ENCODE measurements around the gene ZP1. TPM values are rescaled to one million over a fixed set of nuclear protein-coding genes. Genes with fewer than 3 reads are reported as not detected.
"Not testable (repeated sequence)": the region's sequence is repeated elsewhere in the genome, so short reads cannot be mapped to it uniquely, and the experiment has no call there.

Gene ZP1
- total and polyA plus RNA-seq, 2 donors, result 0.35 TPM; not detected in 1

GRCh38 chr11:60906132-60906972, 39.0 kb downstream of the ZP1 start, which contains the start of gene PRPF19:
TSS of gene PRPF19 (minus strand) at chr11:60906585. CDS start at chr11:60906382, 203 bp downstream.
- peak within 1 kb of the TSS; percentile 76 for H3K27ac ChIP-seq (ENCODE audit: low read depth)
- WGBS, result under 1% methylated on average over 75 of the region's 75 CpGs
- peaks cover 2% of the 10 kb centered on the region for H3K36me3 ChIP-seq (ENCODE audit: insufficient read depth)
- peak within 1 kb of the TSS; percentile 89 for H3K4me3 ChIP-seq (ENCODE audit: low read depth, low read length)
- no peaks in the 10 kb centered on the region for H3K4me1 ChIP-seq (ENCODE audit: insufficient read depth)
- DNase-seq (ENCODE audit: extremely low spot score), result peak; percentile 94

- DNase-seq (ENCODE audit: extremely low spot score), result no peak
- Histone ChIP-seq H3K36me3 (ENCODE audit: insufficient read depth) (no peaks in the 10 kb centered on the region), H3K4me3 (ENCODE audit: low read depth, low read length) (no peak overlapping the region), H3K27ac (ENCODE audit: low read depth) (no peak overlapping the region), H3K4me1 (ENCODE audit: insufficient read depth) (no peaks in the 10 kb centered on the region)
- 43% methylated on average over 1 of the region's 1 CpG for WGBS
Observed at GRCh38 chr11:60908803-60909202, 41.5 kb downstream of the ZP1 start.

GRCh38 chr11:60909680-60910280, 42.4 kb downstream of the ZP1 start:
- not testable (repeated sequence) for H3K4me3 ChIP-seq (ENCODE audit: low read depth, low read length); H3K4me1 ChIP-seq (ENCODE audit: insufficient read depth); H3K27ac ChIP-seq (ENCODE audit: low read depth); H3K36me3 ChIP-seq (ENCODE audit: insufficient read depth); DNase-seq (ENCODE audit: extremely low spot score)
- 56% methylated on average over 3 of the region's 3 CpGs for WGBS

GRCh38 chr11:60910281-60910687, 42.9 kb downstream of the ZP1 start:
- H3K27ac ChIP-seq (ENCODE audit: low read depth), result no peak overlapping the region
- H3K36me3 ChIP-seq (ENCODE audit: insufficient read depth), result no peaks in the 10 kb centered on the region
- no peak for DNase-seq (ENCODE audit: extremely low spot score)
- H3K4me3 ChIP-seq (ENCODE audit: low read depth, low read length), result no peak overlapping the region
- 70% methylated on average over 3 of the region's 3 CpGs for WGBS
- no peaks in the 10 kb centered on the region for H3K4me1 ChIP-seq (ENCODE audit: insufficient read depth)

- H3K4me3 ChIP-seq (ENCODE audit: low read depth, low read length), result no peak overlapping the region
- no peak for DNase-seq (ENCODE audit: extremely low spot score)
- H3K36me3 ChIP-seq (ENCODE audit: insufficient read depth), result no peaks in the 10 kb centered on the region
- WGBS, result 65% methylated on average over 5 of the region's 5 CpGs
- H3K27ac ChIP-seq (ENCODE audit: low read depth), result no peak overlapping the region
- H3K4me1 ChIP-seq (ENCODE audit: insufficient read depth), result no peaks in the 10 kb centered on the region
Observed at GRCh38 chr11:60910711-60911380, 43.5 kb downstream of the ZP1 start.

GRCh38 chr11:60912223-60912850, 45.0 kb downstream of the ZP1 start:
- Histone ChIP-seq H3K36me3 (ENCODE audit: insufficient read depth) (no peaks in the 10 kb centered on the region), H3K4me1 (ENCODE audit: insufficient read depth) (peaks cover 2% of the 10 kb centered on the region), H3K27ac (ENCODE audit: low read depth) (no peak overlapping the region), H3K4me3 (ENCODE audit: low read depth, low read length) (no peak overlapping the region)
- WGBS, result 65% methylated on average over 12 of the region's 12 CpGs
- DNase-seq (ENCODE audit: extremely low spot score), result no peak

- no peak for DNase-seq (ENCODE audit: extremely low spot score)
- H3K36me3 ChIP-seq (ENCODE audit: insufficient read depth), result no peaks in the 10 kb centered on the region
- peaks cover 2% of the 10 kb centered on the region for H3K4me1 ChIP-seq (ENCODE audit: insufficient read depth)
- peak overlapping the region; percentile 64 for H3K27ac ChIP-seq (ENCODE audit: low read depth)
- WGBS, result 70% methylated on average over 22 of the region's 22 CpGs
- no peak overlapping the region for H3K4me3 ChIP-seq (ENCODE audit: low read depth, low read length)
Observed at GRCh38 chr11:60912851-60913528, 45.6 kb downstream of the ZP1 start.

- peak within 1 kb of the TSS; percentile 72 for H3K4me3 ChIP-seq (ENCODE audit: low read depth, low read length)
- peak within 1 kb of the TSS; percentile 82 for H3K27ac ChIP-seq (ENCODE audit: low read depth)
- H3K36me3 ChIP-seq (ENCODE audit: insufficient read depth), result no peaks in the 10 kb centered on the region
- WGBS, result under 1% methylated on average over 70 of the region's 70 CpGs
- peak; percentile 91 for DNase-seq (ENCODE audit: extremely low spot score)
- peaks cover 2% of the 10 kb centered on the region for H3K4me1 ChIP-seq (ENCODE audit: insufficient read depth)
Observed at GRCh38 chr11:60913793-60914632, 46.7 kb downstream of the ZP1 start, which contains the start of gene TMEM109. TSS of gene TMEM109 (plus strand) at chr11:60914158. CDS start at chr11:60919694, 5,536 bp downstream.

GRCh38 chr11:60914633-60915247, 47.4 kb downstream of the ZP1 start:
- H3K27ac ChIP-seq (ENCODE audit: low read depth), result peak overlapping the region; percentile 77
- H3K4me3 ChIP-seq (ENCODE audit: low read depth, low read length), result peak overlapping the region; percentile 72
- under 1% methylated on average over 31 of the region's 31 CpGs for WGBS
- H3K36me3 ChIP-seq (ENCODE audit: insufficient read depth), result no peaks in the 10 kb centered on the region
- no peak for DNase-seq (ENCODE audit: extremely low spot score)
- peaks cover 2% of the 10 kb centered on the region for H3K4me1 ChIP-seq (ENCODE audit: insufficient read depth)

GRCh38 chr11:60915248-60915914, 48.0 kb downstream of the ZP1 start:
- DNase-seq (ENCODE audit: extremely low spot score), result peak; percentile 25

GRCh38 chr11:60916669-60917206, 49.4 kb downstream of the ZP1 start:
- H3K4me1 ChIP-seq (ENCODE audit: insufficient read depth), result peaks cover 2% of the 10 kb centered on the region
- no peak for DNase-seq (ENCODE audit: extremely low spot score)
- H3K36me3 ChIP-seq (ENCODE audit: insufficient read depth), result peaks cover 8% of the 10 kb centered on the region
- H3K27ac ChIP-seq (ENCODE audit: low read depth), result no peak overlapping the region
- no peak overlapping the region for H3K4me3 ChIP-seq (ENCODE audit: low read depth, low read length)
- 82% methylated on average over 3 of the region's 3 CpGs for WGBS

More at GRCh38 chr11:60915248-60915914, 48.0 kb downstream of the ZP1 start:
- WGBS, result 6% methylated on average over 17 of the region's 17 CpGs
- Histone ChIP-seq H3K4me1 (ENCODE audit: insufficient read depth) (peaks cover 2% of the 10 kb centered on the region), H3K36me3 (ENCODE audit: insufficient read depth) (peaks cover 1% of the 10 kb centered on the region), H3K4me3 (ENCODE audit: low read depth, low read length) (peak overlapping the region; percentile 72), H3K27ac (ENCODE audit: low read depth) (peak overlapping the region; percentile 61)

All from urinary bladder (tissue), 4 donors.